HG02763 (cell line): Measurements from ENCODE around the gene PGPEP1.
A peak's percentile ranks its signal among the peaks of the same experiment; 100 is the strongest.
"Not testable (repeated sequence)": the region's sequence is repeated elsewhere in the genome, so short reads cannot be mapped to it uniquely, and the experiment has no call there.

Source experiments
- ATAC-seq: cut with Tn5 transposase; IDR thresholded peaks from one replicate; pipeline ENCODE4 v1.9.1; 2021; ENCODE audit warnings: mild to moderate bottlenecking, moderate library complexity; ENCODE audit not compliant: unreplicated experiment

Gene PGPEP1

DNA sequence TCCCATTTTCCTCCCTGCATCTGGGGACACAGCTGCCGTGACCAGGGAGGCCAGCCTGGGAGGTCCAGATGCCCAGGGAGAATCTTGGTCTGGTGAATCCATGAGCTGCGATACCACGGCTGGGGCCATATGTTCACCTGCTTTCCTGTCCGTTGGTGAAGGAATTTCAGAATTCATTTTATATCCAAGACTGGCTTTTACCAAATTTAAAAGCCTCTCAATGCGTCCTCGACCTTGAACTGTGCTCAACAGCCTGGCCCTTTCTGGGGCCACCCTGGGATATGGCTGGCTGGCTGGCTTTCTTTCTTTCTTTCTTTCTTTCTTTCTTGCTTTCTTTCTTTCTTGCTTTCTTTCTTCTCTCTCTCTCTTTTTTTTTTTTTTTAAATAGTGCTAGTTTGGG is 23.4 kb downstream of the PGPEP1 start:
- ATAC-seq, result no peak

DNA sequence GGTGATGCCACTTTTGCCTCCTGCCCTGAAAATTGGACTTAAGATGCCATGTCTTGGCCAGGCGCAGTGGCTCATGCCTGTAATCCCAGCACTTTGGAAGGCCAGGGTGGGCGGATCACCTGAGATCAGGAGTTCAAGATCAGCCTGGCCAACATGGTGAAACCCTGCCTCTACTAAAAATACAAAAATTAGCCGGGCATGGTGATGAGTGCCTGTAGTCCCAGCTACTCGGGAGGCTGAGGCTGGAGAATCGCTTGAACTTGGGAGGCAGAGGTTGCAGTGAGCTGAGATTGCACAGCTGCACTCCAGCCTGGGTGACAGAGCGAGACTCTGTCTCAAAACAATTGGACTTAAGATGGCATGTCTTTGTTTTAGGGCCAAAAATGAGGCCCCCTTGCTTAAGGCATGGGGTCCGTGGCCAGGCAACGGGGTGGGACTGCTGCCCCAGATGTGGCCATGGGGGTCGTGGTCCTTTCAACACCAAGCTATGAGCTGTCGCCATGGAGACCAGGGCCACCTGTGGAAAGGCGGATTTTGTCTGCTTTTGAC is 24.0 kb downstream of the PGPEP1 start:
- ATAC-seq, result not testable (repeated sequence)

GRCh38 chr19:18364826-18365528 is 24.6 kb downstream of the PGPEP1 start:
- ATAC-seq, result no peak

DNA sequence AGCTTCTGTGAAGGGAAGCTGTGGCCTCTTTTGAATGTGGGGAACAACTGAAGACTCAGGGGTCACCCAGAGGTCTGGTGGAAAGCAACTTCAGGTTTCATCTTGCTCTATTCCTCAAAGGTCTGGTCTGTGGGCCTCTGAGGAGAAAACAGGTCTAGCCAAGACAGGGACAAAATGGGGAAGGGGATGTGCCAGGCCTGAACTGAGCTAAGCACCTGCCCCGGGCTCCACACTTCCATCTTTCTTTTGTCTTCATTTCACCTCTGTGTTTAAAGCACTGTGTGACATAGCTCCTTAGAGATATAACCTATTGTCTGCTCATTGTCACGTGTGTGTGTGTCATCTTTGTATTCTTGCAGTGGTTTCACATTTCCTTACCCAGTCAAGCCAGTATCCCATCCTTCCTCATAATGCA is 25.6 kb downstream of the PGPEP1 start:
- no peak for ATAC-seq

DNA sequence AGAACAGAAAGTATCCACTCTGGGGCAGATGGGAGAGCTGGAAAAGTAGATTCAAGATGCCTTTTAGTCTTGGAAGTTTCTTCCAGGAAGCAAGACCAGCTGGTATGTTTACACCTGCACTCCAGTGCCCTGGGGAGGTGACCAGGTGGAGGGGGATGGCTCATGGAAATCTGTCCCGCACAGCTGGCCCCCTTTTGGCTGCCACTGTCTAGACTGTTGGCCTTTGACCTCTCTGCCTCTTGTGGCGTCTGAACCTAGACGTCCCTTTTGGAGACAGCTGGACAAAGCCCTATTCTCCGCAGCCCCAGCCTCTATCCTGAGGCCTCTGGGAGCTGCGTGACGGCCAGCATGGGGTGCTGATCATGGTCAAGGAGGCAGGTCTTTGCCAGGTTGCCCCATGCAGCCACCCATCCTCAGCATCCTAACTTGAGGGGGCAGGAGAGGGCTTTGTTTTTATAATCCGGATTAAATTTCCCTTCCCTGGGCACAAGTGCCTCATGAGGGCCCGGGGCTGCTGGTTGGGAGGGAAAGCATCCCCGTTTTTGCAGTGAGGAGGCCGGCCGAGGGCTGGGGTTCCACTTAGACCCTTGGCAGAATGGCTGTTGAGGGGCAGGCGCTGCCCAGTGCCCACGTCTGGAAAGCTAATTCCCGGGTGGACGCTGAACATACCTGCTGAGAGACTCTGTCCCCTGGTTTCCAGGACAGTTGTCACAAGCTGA is 28.3 kb downstream of the PGPEP1 start:
- ATAC-seq, result no peak

- no peak for ATAC-seq
These were observed 33.1 kb downstream of the PGPEP1 start for GRCh38 chr19:18373407-18373891.

- peak; percentile 78 for ATAC-seq
These were observed 33.7 kb downstream of the PGPEP1 start for GRCh38 chr19:18373892-18374629.

DNA sequence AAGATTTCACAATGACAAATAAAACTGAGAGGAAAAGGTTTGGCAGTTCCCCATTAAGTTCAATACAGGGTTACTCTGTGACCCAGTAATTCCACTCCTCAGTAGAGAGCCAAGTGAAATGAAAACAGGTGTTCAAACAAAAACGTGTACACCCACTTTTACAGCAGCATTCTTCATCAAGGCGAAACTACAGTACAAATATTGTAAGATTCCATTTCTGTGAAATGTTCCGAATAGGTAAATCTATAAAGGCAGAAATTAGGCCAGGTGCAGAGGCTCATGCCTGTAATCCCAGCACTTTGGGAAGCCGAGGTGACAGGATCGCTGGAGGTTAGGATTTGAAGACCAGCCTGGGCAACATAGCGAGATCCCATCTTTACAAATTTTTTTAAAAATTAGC is 36.6 kb downstream of the PGPEP1 start:
- ATAC-seq, result no peak

- no peak for ATAC-seq
These were observed 39.7 kb downstream of the PGPEP1 start for GRCh38 chr19:18379803-18380747.

GRCh38 chr19:18380843-18381242 is 40.4 kb downstream of the PGPEP1 start:
- ATAC-seq, result no peak

DNA sequence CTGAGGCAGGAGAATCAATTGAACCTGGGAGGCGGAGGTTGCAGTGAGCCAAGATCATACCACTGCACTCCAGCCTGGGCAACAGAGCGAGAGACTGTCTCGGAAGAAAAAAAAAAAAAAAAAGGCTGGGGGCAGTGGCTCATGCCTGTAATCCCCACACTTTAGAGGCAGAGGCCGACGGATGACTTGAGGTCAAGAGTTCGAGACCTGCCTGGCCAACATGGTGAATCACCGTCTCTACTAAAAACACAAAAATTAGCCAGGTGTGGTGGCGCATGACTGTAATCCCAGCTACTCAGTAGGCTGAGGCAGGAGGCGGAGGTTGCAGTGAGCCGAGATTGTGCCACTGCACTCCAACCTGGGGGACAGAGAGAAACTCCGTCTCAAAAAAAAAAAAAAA is 43.2 kb downstream of the PGPEP1 start:
- ATAC-seq, result not testable (repeated sequence)

DNA sequence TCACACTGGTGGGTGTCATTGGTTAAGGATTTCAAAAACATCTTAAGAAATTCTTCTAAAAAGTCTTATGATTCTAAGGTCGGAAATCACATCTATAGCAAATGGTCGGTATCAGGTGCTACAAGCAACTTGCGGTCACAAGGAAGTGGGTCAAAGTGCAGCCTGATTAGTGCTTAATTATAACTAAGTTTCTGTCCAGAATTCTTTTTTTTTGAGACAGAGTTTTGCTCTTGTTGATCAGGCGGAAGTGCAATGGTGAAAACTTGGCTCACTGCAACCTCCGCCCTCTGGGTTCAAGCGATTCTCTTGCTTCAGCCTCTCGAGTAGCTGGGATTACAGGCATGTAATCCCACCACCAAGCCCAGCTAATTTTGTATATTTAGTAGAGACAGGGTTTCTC is 44.4 kb downstream of the PGPEP1 start:
- no peak for ATAC-seq

DNA sequence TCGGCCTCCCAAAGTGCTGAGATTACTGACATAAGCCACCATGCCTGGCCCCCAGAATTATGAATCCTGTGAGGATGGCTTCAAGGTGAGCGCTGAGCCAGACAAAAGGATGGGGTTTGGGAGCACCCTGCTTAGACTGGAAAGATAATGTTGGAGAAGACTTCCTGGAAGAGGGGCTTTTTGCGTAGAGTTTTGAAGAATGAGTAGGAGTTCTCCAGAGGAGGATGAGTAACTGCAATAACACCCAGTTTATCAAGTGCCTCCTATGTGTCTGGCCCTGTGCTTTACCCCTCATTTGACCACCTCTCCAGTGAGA is 44.9 kb downstream of the PGPEP1 start:
- ATAC-seq, result no peak

- no peak for ATAC-seq
These were observed 45.5 kb downstream of the PGPEP1 start, which contains the start of gene GDF15 for GRCh38 chr19:18385675-18386542. TSS of gene GDF15 (plus strand) at chr19:18386158. CDS start at chr19:18386190, 32 bp downstream.

- no peak for ATAC-seq
These were observed 46.3 kb downstream of the PGPEP1 start for GRCh38 chr19:18386543-18387271.

DNA sequence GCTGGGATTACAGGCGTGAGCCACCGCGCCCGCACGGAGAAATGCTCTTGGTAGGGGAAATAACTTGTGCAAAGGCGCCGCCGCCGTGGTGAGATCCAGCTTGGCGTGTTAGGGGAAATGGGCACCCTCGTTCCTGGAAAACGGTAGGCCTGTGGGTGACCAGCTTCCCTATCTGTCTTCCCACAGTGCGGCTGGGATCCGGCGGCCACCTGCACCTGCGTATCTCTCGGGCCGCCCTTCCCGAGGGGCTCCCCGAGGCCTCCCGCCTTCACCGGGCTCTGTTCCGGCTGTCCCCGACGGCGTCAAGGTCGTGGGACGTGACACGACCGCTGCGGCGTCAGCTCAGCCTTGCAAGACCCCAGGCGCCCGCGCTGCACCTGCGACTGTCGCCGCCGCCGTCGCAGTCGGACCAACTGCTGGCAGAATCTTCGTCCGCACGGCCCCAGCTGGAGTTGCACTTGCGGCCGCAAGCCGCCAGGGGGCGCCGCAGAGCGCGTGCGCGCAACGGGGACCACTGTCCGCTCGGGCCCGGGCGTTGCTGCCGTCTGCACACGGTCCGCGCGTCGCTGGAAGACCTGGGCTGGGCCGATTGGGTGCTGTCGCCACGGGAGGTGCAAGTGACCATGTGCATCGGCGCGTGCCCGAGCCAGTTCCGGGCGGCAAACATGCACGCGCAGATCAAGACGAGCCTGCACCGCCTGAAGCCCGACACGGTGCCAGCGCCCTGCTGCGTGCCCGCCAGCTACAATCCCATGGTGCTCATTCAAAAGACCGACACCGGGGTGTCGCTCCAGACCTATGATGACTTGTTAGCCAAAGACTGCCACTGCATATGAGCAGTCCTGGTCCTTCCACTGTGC is 47.9 kb downstream of the PGPEP1 start:
- peak; percentile 57 for ATAC-seq

GRCh38 chr19:18388960-18389725 is 48.7 kb downstream of the PGPEP1 start:
- no peak for ATAC-seq
